Mucosa of stomach (tissue), 1 donor: ENCODE measurements around the gene EPHA8.

Experiments
- H3K27me3 ChIP-seq: one replicate; pipeline ENCODE4 v1.7.0; 2013; ENCODE audit warnings: mild to moderate bottlenecking, low read length; ENCODE audit not compliant: control insufficient read depth, insufficient read depth
- H3K36me3 ChIP-seq: one replicate; pipeline ENCODE4 v1.7.0; 2013; ENCODE audit warnings: low read length; ENCODE audit not compliant: control insufficient read depth, insufficient read depth
- H3K4me1 ChIP-seq: one replicate; pipeline ENCODE4 v1.7.0; 2013; ENCODE audit warnings: mild to moderate bottlenecking, low read length; ENCODE audit not compliant: control insufficient read depth, insufficient read depth
- H3K4me3 ChIP-seq: one replicate; pipeline ENCODE4 v1.7.0; 2013; ENCODE audit warnings: low read length
- H3K9ac ChIP-seq: one replicate; pipeline ENCODE4 v1.7.0; 2013; ENCODE audit warnings: mild to moderate bottlenecking, low read length, moderate library complexity
- H3K9me3 ChIP-seq: one replicate; pipeline ENCODE4 v1.7.0; 2013; ENCODE audit warnings: mild to moderate bottlenecking, low read length, moderate library complexity; ENCODE audit not compliant: control insufficient read depth
- donor health status: Pancreatic carcinoma.

EPHA8 gene

DNA sequence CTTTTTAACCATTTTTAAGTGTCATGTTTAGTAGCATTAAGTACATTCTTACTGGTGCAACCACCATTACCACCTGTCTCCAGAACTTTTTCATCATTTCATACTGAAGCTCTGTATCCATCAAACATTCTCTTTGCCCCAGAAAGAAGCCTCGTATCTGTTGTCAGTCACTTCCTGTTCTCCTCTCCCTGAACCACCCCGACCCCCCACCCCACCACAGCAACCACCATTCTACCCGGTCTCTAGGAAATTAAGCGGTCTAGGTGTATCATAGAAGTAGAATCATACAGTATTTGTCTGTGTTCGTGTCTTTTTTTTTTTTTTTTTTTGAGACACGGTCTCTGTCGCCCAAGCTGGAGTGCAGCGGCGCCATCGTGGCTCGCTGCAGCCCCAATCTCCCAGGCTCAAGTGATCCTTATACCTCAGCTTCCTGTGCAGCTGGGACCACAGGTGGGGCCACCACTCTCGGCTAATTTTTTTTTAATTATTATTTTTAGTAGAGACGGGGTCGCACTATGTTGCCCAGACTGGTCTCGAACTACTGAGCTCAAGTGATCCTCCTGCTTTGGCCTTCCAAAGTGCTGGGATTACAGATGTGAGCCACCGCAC, 23.7 kb upstream of the EPHA8 start:
- H3K9ac ChIP-seq, result no peak overlapping the region
- no peak overlapping the region for H3K4me3 ChIP-seq
- H3K4me1 ChIP-seq, result no peaks in the 10 kb centered on the region
- H3K9me3 ChIP-seq, result no peaks in the 10 kb centered on the region
- H3K36me3 ChIP-seq, result no peaks in the 10 kb centered on the region
- H3K27me3 ChIP-seq, result peaks cover 9% of the 10 kb centered on the region

DNA sequence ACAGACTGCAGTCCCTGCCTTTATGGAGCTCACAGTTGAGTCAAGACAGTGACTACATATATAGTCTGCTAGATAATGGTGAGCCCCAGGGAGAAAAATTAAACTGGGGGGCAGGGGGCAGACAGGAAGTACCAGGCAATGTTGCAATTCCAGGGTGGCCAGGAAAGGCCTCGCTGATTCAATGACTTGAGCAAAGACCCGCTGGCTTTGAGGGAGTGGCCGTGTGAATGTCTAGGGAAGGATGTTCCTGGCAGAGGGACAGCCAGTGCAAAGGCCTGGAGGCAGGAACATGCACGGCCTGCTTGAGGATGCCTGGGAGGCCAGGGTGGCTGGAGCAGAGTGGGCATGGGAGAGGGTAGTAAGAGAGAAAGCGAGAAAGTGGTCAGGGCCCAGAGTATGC, 23.0 kb upstream of the EPHA8 start:
- H3K4me1 ChIP-seq, result no peaks in the 10 kb centered on the region
- H3K4me3 ChIP-seq, result no peak overlapping the region
- H3K9me3 ChIP-seq, result no peaks in the 10 kb centered on the region
- no peaks in the 10 kb centered on the region for H3K36me3 ChIP-seq
- no peak overlapping the region for H3K9ac ChIP-seq
- H3K27me3 ChIP-seq, result peaks cover 9% of the 10 kb centered on the region

DNA sequence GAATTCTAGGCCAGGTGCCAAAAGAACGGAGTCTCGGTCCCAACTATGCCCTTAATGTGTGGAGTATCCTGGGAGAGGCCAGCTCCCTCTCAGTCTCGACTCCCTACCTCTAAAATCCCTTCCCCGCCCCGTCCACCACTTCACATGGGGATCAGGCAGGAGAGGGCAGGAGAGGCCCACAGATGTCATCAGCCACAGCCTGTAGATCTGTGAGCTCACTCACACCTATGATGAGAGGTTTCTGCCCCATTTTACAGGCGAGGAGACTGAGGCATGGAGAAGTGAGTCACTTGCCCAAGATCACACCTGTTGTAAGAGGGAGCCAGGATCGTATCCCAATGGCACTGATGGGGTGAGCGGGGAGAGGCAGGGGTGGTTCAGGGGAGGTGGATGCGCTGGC, 20.4 kb upstream of the EPHA8 start:
- Histone ChIP-seq H3K4me3 (no peak overlapping the region), H3K4me1 (no peaks in the 10 kb centered on the region), H3K27me3 (peaks cover 19% of the 10 kb centered on the region), H3K9me3 (no peaks in the 10 kb centered on the region), H3K36me3 (no peaks in the 10 kb centered on the region), H3K9ac (no peak overlapping the region)

DNA sequence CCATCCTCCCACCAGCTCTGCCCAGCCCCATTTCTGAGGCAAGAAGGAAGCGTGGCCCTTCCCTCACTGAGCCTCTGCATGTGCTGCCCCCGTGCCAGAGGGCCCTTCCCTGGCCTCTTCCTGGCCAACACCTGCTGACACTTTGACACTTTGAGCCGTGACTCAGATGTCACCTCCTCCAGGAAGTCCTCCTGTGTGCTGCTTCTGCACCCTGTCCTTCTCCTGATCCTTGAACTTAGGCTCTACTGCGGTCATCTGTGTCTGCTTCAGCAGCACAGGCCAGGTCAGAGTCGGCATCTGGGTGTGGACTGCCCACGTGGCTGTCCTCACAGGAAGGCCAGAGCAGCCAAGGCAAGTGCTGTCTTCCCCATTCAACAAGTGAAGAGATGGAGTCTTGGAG, 19.6 kb upstream of the EPHA8 start:
- Histone ChIP-seq H3K9me3 (no peaks in the 10 kb centered on the region), H3K36me3 (no peaks in the 10 kb centered on the region), H3K27me3 (peaks cover 26% of the 10 kb centered on the region), H3K4me1 (no peaks in the 10 kb centered on the region), H3K4me3 (no peak overlapping the region), H3K9ac (no peak overlapping the region)

DNA sequence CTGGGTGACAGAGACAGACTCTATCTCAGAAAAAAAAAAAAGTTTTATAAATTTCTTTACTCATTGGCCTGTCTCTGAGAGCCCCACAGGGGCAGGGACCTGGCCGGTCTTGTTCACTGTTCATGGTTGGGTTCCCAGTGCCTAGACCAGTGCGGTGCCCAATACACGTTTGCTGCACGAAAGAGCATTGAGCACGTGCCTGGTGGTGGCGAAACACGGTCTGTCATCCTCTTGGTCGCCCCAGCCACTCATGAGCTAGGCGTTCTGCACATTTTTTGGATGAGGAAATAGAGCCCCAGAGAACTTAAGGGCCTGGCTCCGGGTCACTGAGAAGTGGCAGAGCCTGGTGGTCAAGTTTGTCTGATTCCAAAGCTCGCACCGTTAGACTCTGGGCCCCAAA, 18.7 kb upstream of the EPHA8 start:
- no peak overlapping the region for H3K9ac ChIP-seq
- no peaks in the 10 kb centered on the region for H3K9me3 ChIP-seq
- H3K4me3 ChIP-seq, result no peak overlapping the region
- H3K36me3 ChIP-seq, result no peaks in the 10 kb centered on the region
- H3K4me1 ChIP-seq, result no peaks in the 10 kb centered on the region
- H3K27me3 ChIP-seq, result peaks cover 29% of the 10 kb centered on the region

DNA sequence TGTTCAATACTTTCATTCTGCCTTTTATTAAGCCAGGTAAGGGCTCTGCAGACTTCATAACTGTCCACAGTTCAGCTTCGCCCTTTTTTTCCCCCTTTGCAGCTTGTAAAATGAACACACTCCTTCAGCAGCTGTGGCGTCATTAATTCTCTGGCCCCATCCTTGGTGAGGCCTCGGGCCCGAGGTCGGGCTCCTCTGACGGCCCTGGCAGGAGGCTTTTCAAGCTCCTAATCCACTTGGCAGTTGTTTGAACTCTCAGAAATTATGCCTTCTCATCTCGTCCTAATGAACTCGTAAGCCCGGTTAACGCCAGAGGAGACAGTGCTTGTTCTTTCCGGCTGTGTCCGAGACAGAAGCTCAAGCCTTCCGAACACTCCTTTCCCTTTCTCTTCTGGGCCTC, 18.1 kb upstream of the EPHA8 start:
- Histone ChIP-seq H3K4me1 (no peaks in the 10 kb centered on the region), H3K9ac (no peak overlapping the region), H3K4me3 (no peak overlapping the region), H3K27me3 (peaks cover 29% of the 10 kb centered on the region), H3K9me3 (no peaks in the 10 kb centered on the region), H3K36me3 (no peaks in the 10 kb centered on the region)

DNA sequence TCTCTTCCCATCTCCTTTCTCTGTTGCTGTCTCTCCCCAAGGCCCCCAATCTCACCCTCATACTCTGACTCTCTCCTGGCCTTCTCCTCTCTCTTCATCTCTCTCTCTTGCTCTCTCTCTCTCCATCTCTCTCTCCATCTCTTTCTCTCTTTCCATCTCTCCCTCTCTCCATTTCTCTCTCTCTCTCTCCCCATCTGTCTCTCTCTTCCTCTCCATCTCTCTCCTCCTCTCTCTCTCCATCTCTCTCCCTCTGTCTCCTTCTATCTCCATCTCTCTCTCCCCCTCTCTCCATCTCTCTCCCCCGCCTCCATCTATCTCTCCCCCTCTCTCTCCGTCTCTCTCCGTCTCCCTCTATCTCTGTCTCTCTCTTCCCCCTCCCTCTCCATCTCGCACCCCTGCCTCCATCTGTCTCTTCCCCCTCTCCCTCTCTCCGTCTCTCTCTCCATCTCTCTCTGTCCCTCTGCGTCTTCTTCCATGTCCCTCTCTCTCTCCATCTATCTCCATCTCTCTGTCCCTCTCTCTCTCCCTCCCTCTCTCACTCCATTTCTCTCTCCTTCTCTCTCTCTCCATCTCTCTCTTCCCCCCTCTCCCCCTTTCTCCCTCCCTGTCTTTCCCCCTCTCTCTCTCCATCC, 16.0 kb upstream of the EPHA8 start:
- Histone ChIP-seq H3K36me3 (no peaks in the 10 kb centered on the region), H3K4me1 (no peaks in the 10 kb centered on the region), H3K27me3 (peaks cover 29% of the 10 kb centered on the region), H3K4me3 (no peak overlapping the region), H3K9me3 (no peaks in the 10 kb centered on the region), H3K9ac (no peak overlapping the region)

DNA sequence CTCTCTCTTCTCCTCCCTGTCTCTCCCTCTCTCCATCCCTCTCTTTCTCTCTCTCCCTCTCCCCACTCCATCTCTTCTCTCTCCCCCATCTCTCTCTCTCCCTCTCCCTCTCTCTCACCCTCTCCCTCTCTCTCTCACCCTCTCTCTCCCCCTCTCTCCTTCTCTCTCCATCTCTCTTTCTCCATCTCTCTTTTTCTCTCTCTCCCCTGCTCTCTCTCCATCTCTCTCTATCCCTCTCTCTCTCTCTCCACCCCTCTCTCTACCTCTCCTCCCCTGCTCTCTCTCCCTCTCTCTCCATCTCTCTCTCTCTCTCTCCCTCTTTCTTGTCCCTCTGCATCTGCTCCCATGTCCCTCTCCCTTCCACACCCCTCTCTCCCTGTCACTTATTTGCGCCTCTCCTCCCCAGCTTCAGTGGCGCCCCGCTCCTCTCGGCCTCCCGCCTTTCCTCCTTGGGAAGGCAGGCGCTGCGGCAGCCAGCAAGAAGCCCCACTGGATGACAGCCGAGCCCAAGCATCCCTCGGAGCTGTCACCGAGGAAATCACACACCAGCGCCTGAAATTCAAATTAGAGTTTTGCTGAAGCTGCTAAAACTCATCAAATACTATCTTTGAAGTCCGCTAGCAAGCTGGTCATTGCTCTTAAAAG, 15.3 kb upstream of the EPHA8 start:
- H3K27me3 ChIP-seq, result peaks cover 30% of the 10 kb centered on the region

DNA sequence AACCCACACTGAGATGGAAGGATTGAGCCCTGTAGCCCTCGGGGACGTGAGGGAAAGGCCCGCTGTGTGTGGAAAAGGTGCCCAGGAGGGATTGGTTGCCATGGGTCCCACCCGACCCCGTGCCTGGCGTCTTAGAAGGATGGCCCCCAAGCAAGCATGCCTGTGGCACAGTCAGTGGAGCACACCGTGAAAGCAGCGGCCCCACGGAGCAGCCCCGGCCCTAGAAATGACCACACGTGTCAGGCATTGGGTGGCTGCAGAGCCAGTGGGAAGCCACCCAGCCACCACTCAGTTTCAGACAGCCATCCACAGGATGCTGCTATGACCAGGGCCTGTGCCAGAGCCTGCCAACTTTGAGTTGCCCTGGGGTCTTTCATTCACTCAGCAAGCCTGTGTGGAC, 13.3 kb upstream of the EPHA8 start:
- Histone ChIP-seq H3K27me3 (peaks cover 41% of the 10 kb centered on the region), H3K4me3 (no peak overlapping the region), H3K9me3 (no peaks in the 10 kb centered on the region), H3K36me3 (no peaks in the 10 kb centered on the region), H3K9ac (no peak overlapping the region), H3K4me1 (peaks cover under 1% of the 10 kb centered on the region)

More for the DNA sequence above, 15.3 kb upstream of the EPHA8 start:
- no peaks in the 10 kb centered on the region for H3K9me3 ChIP-seq
- no peak overlapping the region for H3K9ac ChIP-seq
- no peak overlapping the region for H3K4me3 ChIP-seq
- H3K4me1 ChIP-seq, result no peaks in the 10 kb centered on the region
- H3K36me3 ChIP-seq, result no peaks in the 10 kb centered on the region

DNA sequence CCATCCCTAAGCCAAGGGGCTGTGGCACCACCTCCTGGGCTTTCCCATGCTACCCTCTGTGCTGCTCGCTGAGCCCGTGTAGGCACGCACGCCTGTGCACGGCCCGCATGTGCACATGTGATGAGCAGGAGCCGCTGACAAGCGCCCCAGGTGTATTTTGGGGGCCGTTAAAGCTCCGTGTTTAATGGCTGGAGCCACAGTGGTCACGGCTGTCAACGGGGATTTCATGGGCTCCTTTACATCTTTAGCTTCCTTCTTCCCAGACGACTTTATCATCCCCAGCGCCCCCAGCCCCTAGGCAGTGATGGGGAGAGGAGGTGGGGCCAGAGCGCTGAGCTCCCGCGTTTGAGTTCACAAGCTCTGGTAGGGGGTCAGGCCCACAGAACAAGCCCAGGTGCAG, 11.7 kb upstream of the EPHA8 start:
- peaks cover 54% of the 10 kb centered on the region for H3K27me3 ChIP-seq
- H3K36me3 ChIP-seq, result no peaks in the 10 kb centered on the region
- peaks cover 10% of the 10 kb centered on the region for H3K4me1 ChIP-seq
- no peak overlapping the region for H3K9ac ChIP-seq
- H3K9me3 ChIP-seq, result no peaks in the 10 kb centered on the region
- no peak overlapping the region for H3K4me3 ChIP-seq

DNA sequence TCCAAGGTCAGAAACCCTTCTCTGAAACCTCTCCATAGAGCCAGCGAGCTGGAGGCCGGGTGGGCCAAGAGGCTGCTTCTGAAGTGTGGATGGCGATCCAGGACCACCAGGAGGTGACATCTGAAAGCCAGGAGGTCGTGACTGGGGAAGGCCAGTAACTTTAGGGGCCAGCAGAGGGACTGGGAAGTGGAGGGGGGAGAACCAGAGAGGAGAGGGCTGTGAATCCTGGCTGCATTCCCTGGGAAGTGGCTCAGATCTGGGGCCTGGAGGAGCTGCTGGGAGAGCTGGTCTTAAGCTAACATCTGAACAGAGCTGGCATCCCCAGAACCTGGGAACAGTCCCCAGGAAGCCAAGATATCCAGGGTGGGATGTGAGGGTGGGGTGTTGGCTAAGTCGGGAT, 11.3 kb upstream of the EPHA8 start:
- Histone ChIP-seq H3K27me3 (peaks cover 54% of the 10 kb centered on the region), H3K4me1 (peaks cover 14% of the 10 kb centered on the region), H3K36me3 (no peaks in the 10 kb centered on the region), H3K4me3 (no peak overlapping the region), H3K9ac (no peak overlapping the region), H3K9me3 (no peaks in the 10 kb centered on the region)

DNA sequence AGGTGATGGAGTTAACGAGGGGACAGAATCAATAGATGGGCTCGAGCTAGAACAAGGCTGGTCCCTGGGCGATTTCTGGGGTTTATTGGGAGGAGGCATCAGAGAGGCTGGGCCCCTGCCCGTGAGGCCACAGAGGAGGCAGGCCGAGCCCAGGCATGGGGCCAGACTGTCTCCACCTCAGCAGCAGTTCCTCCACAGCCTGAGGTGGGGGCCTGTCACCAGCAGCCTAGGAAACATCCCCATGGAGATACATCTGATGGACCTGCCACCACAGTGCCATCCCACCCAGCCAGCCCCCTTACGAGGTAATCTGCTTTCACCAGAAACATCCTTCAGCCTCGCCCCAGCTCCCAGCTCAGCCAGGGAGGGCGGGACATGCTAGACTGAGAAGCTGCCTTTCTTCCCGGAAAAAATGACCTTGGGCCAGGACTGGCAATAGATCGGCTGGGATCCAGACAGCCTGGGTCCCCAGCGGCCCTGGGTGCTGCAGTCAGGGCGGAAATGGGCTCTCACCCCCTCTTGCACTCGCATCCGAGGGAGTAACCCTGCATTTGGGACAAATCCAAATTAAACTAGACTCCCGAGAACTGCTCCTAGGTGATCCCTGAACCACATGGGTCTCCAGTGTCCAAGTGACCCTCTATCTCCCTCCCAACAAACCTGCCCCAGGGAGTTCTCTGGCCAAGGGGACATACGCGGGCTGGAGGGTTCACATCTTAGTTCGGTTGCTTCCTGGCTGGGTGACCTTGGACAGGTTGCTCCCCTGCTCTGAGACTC, 10.0 kb upstream of the EPHA8 start:
- Histone ChIP-seq H3K27me3 (peaks cover 49% of the 10 kb centered on the region), H3K4me3 (no peak overlapping the region), H3K9ac (no peak overlapping the region), H3K36me3 (no peaks in the 10 kb centered on the region), H3K4me1 (peaks cover 22% of the 10 kb centered on the region), H3K9me3 (no peaks in the 10 kb centered on the region)
